ENCODE measurements around the gene DNM3. TPM values are rescaled to one million over a fixed set of nuclear protein-coding genes. Genes with fewer than 3 reads are reported as not detected.
"Not testable (repeated sequence)": the region's sequence is repeated elsewhere in the genome, so short reads cannot be mapped to it uniquely, and the experiment has no call there.

Gene DNM3
- total RNA-seq, 6 donors from 2014 or later, result 7.1 to 30.4 (median 10.3) TPM

DNA sequence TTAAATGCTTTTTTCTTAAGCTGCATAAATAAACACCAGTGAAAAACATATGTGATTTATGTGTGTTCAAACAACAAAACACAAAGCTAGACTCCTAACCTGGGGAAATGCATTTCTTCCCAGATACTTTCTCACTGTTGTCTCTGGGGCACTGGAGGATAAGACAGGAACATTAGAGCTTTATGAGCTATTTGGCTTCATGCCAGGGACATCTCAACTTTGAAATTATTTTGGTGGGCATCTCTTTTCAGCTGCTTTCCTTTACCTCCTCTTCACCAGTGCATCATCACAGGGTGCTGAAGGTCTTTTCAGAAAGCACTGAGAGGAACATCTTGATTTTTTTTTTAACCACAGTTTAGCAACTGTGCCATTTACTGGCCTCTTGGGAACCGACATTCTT lies 212.9 kb downstream of the DNM3 start:
- ATAC-seq (ENCODE audit: low FRiP score in 2 of 2), result no peak
- TF ChIP-seq EP300 (IDR thresholded peaks at IDR 0.05), result no peak
- no peak for TF ChIP-seq POLR2A (IDR thresholded peaks at IDR 0.05)
- TF ChIP-seq, protein P1, sequence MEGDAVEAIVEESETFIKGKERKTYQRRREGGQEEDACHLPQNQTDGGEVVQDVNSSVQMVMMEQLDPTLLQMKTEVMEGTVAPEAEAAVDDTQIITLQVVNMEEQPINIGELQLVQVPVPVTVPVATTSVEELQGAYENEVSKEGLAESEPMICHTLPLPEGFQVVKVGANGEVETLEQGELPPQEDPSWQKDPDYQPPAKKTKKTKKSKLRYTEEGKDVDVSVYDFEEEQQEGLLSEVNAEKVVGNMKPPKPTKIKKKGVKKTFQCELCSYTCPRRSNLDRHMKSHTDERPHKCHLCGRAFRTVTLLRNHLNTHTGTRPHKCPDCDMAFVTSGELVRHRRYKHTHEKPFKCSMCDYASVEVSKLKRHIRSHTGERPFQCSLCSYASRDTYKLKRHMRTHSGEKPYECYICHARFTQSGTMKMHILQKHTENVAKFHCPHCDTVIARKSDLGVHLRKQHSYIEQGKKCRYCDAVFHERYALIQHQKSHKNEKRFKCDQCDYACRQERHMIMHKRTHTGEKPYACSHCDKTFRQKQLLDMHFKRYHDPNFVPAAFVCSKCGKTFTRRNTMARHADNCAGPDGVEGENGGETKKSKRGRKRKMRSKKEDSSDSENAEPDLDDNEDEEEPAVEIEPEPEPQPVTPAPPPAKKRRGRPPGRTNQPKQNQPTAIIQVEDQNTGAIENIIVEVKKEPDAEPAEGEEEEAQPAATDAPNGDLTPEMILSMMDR (IDR thresholded peaks at IDR 0.05), result no peak
- TF ChIP-seq POLR2AphosphoS5 (IDR thresholded peaks at IDR 0.05), result no peak
- H3K27me3 ChIP-seq, result no peaks in the 10 kb centered on the region
- no peaks in the 10 kb centered on the region for H3K9me3 ChIP-seq
- H3K4me3 ChIP-seq, result no peak overlapping the region
- no peak overlapping the region for H3K27ac ChIP-seq
- DNase-seq, result no peak
- no peaks in the 10 kb centered on the region for H3K4me1 ChIP-seq
- H3K36me3 ChIP-seq, result peaks cover 0 to 5% (median 2%) of the 10 kb centered on the region in 4 donors
- 88 to 92% methylated on average over 1 of the region's 1 CpG for WGBS, 2 donors

DNA sequence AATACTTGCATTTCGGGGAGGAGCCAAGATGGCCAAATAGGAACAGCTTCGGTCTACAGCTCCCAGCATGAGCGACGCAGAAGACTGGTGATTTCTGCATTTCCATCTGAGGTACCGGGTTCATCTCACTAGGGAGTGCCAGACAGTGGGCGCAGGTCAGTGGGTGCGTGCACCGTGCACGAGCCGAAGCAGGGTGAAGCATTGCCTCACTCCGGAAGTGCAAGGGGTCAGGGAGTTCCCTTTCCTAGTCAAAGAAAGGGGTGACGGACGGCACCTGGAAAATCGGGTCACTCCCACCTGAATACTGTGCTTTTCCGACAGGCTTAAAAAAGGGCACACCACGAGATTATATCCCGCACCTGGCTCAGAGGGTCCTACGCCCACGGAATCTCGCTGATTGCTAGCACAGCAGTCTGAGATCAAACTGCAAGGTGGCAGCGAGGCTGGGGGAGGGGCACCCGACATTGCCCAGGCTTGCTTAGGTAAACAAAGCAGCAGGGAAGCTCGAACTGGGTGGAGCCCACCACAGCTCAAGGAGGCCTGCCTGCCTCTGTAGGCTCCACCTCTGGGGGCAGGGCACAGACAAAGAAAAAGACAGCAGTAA lies 214.6 kb downstream of the DNM3 start:
- H3K4me3 ChIP-seq; H3K27me3 ChIP-seq; H3K27ac ChIP-seq; ATAC-seq (ENCODE audit: low FRiP score in 2 of 2); H3K4me1 ChIP-seq; H3K36me3 ChIP-seq; H3K9me3 ChIP-seq: not testable (repeated sequence)
- DNase-seq, result peak in 1 of 2 donors; percentile 15
- 92 to 95% methylated on average over 18 to 21 of the region's 23 CpGs for WGBS, 2 donors

DNA sequence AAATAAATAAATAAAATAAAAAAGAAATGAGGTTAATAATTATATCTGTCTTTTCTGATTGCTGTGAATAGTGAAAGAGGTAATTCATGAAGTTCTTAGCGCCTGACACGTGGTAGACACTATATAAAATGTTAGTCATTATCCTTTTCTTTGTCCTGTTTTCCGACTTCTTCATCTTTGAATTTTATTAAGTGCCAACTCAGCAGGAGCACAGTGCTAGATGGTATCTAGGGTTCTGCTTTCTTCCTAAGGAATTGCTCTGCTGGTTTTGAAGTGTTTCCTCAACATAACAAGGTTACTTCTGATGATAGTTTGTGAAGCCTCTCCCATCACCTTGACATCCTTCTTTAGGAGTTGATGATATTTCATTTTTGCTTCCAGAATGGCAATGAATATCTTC lies 227.0 kb downstream of the DNM3 start:
- WGBS, 2 donors, result 88 to 91% methylated on average over 3 of the region's 3 CpGs
- H3K9me3 ChIP-seq, result no peaks in the 10 kb centered on the region
- ATAC-seq (ENCODE audit: low FRiP score in 2 of 2), result no peak
- no peak for TF ChIP-seq EP300 (IDR thresholded peaks at IDR 0.05)
- no peak for TF ChIP-seq POLR2AphosphoS5 (IDR thresholded peaks at IDR 0.05)
- TF ChIP-seq, protein P1 (IDR thresholded peaks at IDR 0.05), result no peak
- H3K4me1 ChIP-seq, result no peaks in the 10 kb centered on the region
- no peak for DNase-seq
- H3K36me3 ChIP-seq, result no peaks in the 10 kb centered on the region
- H3K27ac ChIP-seq, result no peak overlapping the region
- no peaks in the 10 kb centered on the region for H3K27me3 ChIP-seq
- H3K4me3 ChIP-seq, result no peak overlapping the region

DNA sequence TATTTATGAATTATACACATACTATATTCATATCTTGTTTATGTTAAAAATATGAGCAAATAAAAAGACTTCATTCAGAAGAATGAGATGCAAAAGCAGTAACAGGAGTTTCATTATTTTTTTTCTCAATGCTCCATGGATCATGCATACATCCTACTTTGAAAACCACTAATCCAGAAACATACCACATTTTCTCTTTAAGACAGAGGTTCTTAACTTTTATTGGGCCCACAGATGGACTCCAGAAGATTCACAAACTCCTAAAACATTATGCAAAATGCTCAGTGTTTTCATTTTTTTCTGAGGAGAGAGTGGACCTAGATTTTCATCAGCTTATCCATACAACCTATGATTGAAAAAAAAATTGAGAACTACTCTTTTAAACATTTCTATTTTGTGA lies 227.8 kb downstream of the DNM3 start:
- H3K4me3 ChIP-seq, result no peak overlapping the region
- TF ChIP-seq EP300 (IDR thresholded peaks at IDR 0.05) (no peak), POLR2A (IDR thresholded peaks at IDR 0.05) (no peak), POLR2AphosphoS5 (IDR thresholded peaks at IDR 0.05) (no peak)
- TF ChIP-seq, protein P1 (IDR thresholded peaks at IDR 0.05), result no peak
- DNase-seq, result no peak
- no peaks in the 10 kb centered on the region for H3K27me3 ChIP-seq
- H3K27ac ChIP-seq, result no peak overlapping the region
- H3K4me1 ChIP-seq, result no peaks in the 10 kb centered on the region
- H3K9me3 ChIP-seq, result no peaks in the 10 kb centered on the region
- no peak for ATAC-seq (ENCODE audit: low FRiP score in 2 of 2)
- no peaks in the 10 kb centered on the region for H3K36me3 ChIP-seq

DNA sequence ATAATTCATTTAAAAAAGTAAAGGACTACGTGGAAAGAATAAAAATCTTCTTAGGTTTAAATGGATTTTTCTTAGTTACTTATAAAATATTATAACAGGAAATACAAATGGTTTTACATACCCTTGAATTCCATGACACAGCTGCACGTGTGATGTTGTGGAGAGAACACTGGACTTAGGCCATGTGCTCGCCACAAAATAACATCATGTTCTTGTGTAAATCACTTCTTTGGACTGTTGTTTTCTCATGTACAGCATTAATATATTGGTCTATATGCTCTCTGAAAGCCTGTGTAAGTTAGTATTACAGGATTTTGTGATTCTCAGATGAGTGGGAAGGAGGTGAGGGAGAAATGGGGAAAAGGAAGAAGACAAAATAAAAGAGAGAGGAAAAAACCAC lies 228.2 kb downstream of the DNM3 start:
- 60 to 71% methylated on average over 3 of the region's 3 CpGs for WGBS, 2 donors
- H3K4me3 ChIP-seq, result no peak overlapping the region
- H3K4me1 ChIP-seq, result no peaks in the 10 kb centered on the region
- TF ChIP-seq, protein P1 (IDR thresholded peaks at IDR 0.05), result no peak
- TF ChIP-seq POLR2AphosphoS5 (IDR thresholded peaks at IDR 0.05) (no peak), EP300 (IDR thresholded peaks at IDR 0.05) (no peak), POLR2A (IDR thresholded peaks at IDR 0.05) (no peak)
- no peak for ATAC-seq (ENCODE audit: low FRiP score in 2 of 2)
- no peak for DNase-seq
- H3K36me3 ChIP-seq, result no peaks in the 10 kb centered on the region
- H3K27ac ChIP-seq, result no peak overlapping the region
- H3K27me3 ChIP-seq, result no peaks in the 10 kb centered on the region
- H3K9me3 ChIP-seq, result no peaks in the 10 kb centered on the region
